HepG2 (cell line): ENCODE results near the gene UNC5CL. TPM values are rescaled to one million over a fixed set of nuclear protein-coding genes. Genes with fewer than 3 reads are reported as not detected.

Source experiments
- ATAC-seq: fragments of 200-7000 bp; cut with Tn5 transposase; 3 replicates; pipeline ENCODE4 v1.9.1; 2020; ENCODE audit warnings: mild to moderate bottlenecking, moderate library complexity
- BruUV-seq: library from RNA; stranded (reverse); fragments of 400-500 nt; replicated peaks from 2 replicates; lab custom pipeline; 2021; lab: Mats Ljungman, UMichigan
- CTCF ChIA-PET: fragments of 300-600 bp; formaldehyde crosslinking; extraction: SDS; loops from one replicate; lab custom pipeline; 2021; ENCODE audit warnings: low total read pairs, inconsistent platforms, low intra/inter-chr PET ratio; lab: Yijun Ruan, JAX
- POLR2A ChIA-PET: fragments of 350-600 bp; sonication (Branson Sonifier 250); formaldehyde crosslinking; loops from one replicate; lab custom pipeline; 2020; ENCODE audit warnings: antibody characterized with exemption, inconsistent platforms; lab: Yijun Ruan, JAX
- DNase-seq: peaks from one replicate; pipeline ENCODE4 v3.0.0-alpha.2; 2015; ENCODE audit warnings: low spot score
- FAIRE-seq: peaks from 3 replicates; lab custom pipeline; 2011; peaks lifted over from hg19 to GRCh38; lab: Jason Lieb, UNC
- H2AFZ ChIP-seq: one replicate; pipeline ENCODE4 v1.6.1; 2011; ENCODE audit warnings: low read length, inconsistent platforms
- H3K27ac ChIP-seq: fragments of 300-600 bp; 3 replicates; pipeline ENCODE4 v1.8.0; 2011; ENCODE audit warnings: mixed run types, mild to moderate bottlenecking, mixed read lengths, low read length, inconsistent platforms; ENCODE audit not compliant: insufficient read depth; ENCODE audit errors: extremely low read length
- H3K27me3 ChIP-seq, 2 experiments: fragments of 200-600 bp in 1 of 2; 2 replicates in 1 of 2; 3 replicates in 1 of 2; pipeline versions ENCODE4 v1.6.0 to v1.8.0; 2011; ENCODE audit warnings: low read length in 2 of 2, mild to moderate bottlenecking in 2 of 2, moderate library complexity in 2 of 2, inconsistent platforms in 1 of 2; ENCODE audit not compliant: insufficient read depth in 2 of 2, control insufficient read depth in 1 of 2
- H3K36me3 ChIP-seq, 2 experiments: fragments of 200-600 bp in 1 of 2; replicated peaks in 1 of 2; 2 replicates in 1 of 2; 3 replicates in 1 of 2; pipeline versions ENCODE4 v1.5.1 to v1.8.0; 2011; ENCODE audit warnings: low read length in 2 of 2, inconsistent platforms in 1 of 2; ENCODE audit not compliant: insufficient read depth in 2 of 2, control insufficient read depth in 1 of 2
- H3K4me1 ChIP-seq: 2 replicates; pipeline ENCODE4 v1.5.1; 2012; ENCODE audit warnings: low read length, inconsistent platforms; ENCODE audit not compliant: insufficient read depth
- H3K4me2 ChIP-seq: 2 replicates; pipeline ENCODE4 v1.6.0; 2011; ENCODE audit warnings: low read depth, low read length, inconsistent platforms
- H3K4me3 ChIP-seq, 3 experiments: fragments of 200-600 bp in 1 of 3; sonication (generic), shearing (Covaris generic) in 1 of 3; replicated peaks in 1 of 3; 2 replicates each; pipeline ENCODE4 v1.5.1; 2011 to 2016; ENCODE audit warnings: low read length in 3 of 3, inconsistent platforms in 2 of 3, low read depth in 2 of 3, mild to moderate bottlenecking in 2 of 3, control low read depth in 1 of 3, mixed read lengths in 1 of 3; ENCODE audit not compliant: insufficient read depth in 1 of 3
- H3K79me2 ChIP-seq: one replicate; pipeline ENCODE4 v1.6.1; 2011; ENCODE audit warnings: low read length, inconsistent platforms; ENCODE audit not compliant: insufficient read depth
- H3K9ac ChIP-seq: 2 replicates; pipeline ENCODE4 v1.6.0; 2011; ENCODE audit warnings: mild to moderate bottlenecking, low read depth, low read length, inconsistent platforms; ENCODE audit not compliant: insufficient read depth
- H3K9me3 ChIP-seq: 2 replicates; pipeline ENCODE4 v1.5.1; 2012; ENCODE audit warnings: mild to moderate bottlenecking, low read length
- H4K20me1 ChIP-seq: 2 replicates; pipeline ENCODE4 v1.6.0; 2011; ENCODE audit warnings: inconsistent platforms, mild to moderate bottlenecking, low read length, moderate library complexity; ENCODE audit not compliant: insufficient read depth
- ATF7 ChIP-seq, 2 experiments: fragments of 450-650 bp in 1 of 2; sonication (generic) in 1 of 2; formaldehyde crosslinking in 1 of 2; IDR thresholded peaks; 2 replicates each; pipeline versions ENCODE4 v1.4.0 to v1.6.1; 2016 to 2020; ENCODE audit warnings: antibody characterized with exemption in 1 of 2, mild to moderate bottlenecking in 1 of 2, missing genetic modification reagents in 1 of 2
- CEBPG ChIP-seq: IDR thresholded peaks from 2 replicates; pipeline ENCODE4 v1.6.1; 2016
- CHD2 ChIP-seq: IDR thresholded peaks from 2 replicates; pipeline ENCODE4 v1.6.1; 2011; ENCODE audit warnings: low read depth, low read length, improper control_type of control experiment
- CREB3 ChIP-seq: sonication (generic); formaldehyde crosslinking; IDR thresholded peaks from 2 replicates; pipeline ENCODE4 v1.5.0; 2020; ENCODE audit warnings: missing genetic modification reagents
- CREBL2 ChIP-seq: sonication (generic); formaldehyde crosslinking; IDR thresholded peaks from 2 replicates; pipeline ENCODE4 v1.8.1; 2023; ENCODE audit warnings: missing genetic modification reagents, mild to moderate bottlenecking, borderline replicate concordance
- DBP ChIP-seq: sonication (generic); formaldehyde crosslinking; IDR thresholded peaks from 2 replicates; pipeline ENCODE4 v1.4.0; 2020; ENCODE audit warnings: missing genetic modification reagents; ENCODE audit errors: not compliant biosample characterization
- FOXO4 ChIP-seq: sonication (generic); formaldehyde crosslinking; conservative IDR thresholded peaks from 2 replicates; pipeline ENCODE4 v1.8.1; 2023; ENCODE audit warnings: missing genetic modification reagents
- GABPB1 ChIP-seq: IDR thresholded peaks from 2 replicates; pipeline ENCODE4 v1.6.1; 2016; ENCODE audit warnings: mild to moderate bottlenecking, missing genetic modification reagents, moderate library complexity, missing compliant biosample characterization
- KMT2A ChIP-seq: sonication (generic); formaldehyde crosslinking; IDR thresholded peaks from 2 replicates; pipeline ENCODE4 v1.4.0; 2020; ENCODE audit warnings: missing genetic modification reagents
- NONO ChIP-seq, 2 experiments: fragments of 450-650 bp in 1 of 2; sonication (generic) in 1 of 2; formaldehyde crosslinking in 1 of 2; IDR thresholded peaks in 1 of 2; conservative IDR thresholded peaks in 1 of 2; 2 replicates each; pipeline versions ENCODE4 v1.6.1 to v1.8.0; 2017 to 2022; ENCODE audit warnings: mild to moderate bottlenecking in 1 of 2, missing genetic modification reagents in 1 of 2, moderate library complexity in 1 of 2
- THYN1 ChIP-seq: sonication (generic); formaldehyde crosslinking; IDR thresholded peaks from 2 replicates; pipeline ENCODE4 v1.8.1; 2023; ENCODE audit warnings: low read depth, mild to moderate bottlenecking, moderate library complexity, missing genetic modification reagents, borderline replicate concordance
- XBP1 ChIP-seq: sonication (generic); formaldehyde crosslinking; IDR thresholded peaks from 2 replicates; pipeline ENCODE4 v1.5.0; 2020; ENCODE audit warnings: missing genetic modification reagents
- ZBTB10 ChIP-seq: sonication (generic); formaldehyde crosslinking; IDR thresholded peaks from 2 replicates; pipeline ENCODE4 v1.4.0; 2020; ENCODE audit warnings: missing genetic modification reagents, borderline replicate concordance
- ZNF484 ChIP-seq: sonication (generic); formaldehyde crosslinking; IDR thresholded peaks from 2 replicates; pipeline ENCODE4 v1.5.1; 2020; ENCODE audit warnings: mild to moderate bottlenecking, low read depth, missing genetic modification reagents, borderline replicate concordance
- ZNF7 ChIP-seq: IDR thresholded peaks from 2 replicates; pipeline ENCODE4 v1.6.1; 2016; ENCODE audit warnings: missing biosample characterization, missing genetic modification reagents
- ZNF75D ChIP-seq: sonication (generic); formaldehyde crosslinking; IDR thresholded peaks from 2 replicates; pipeline ENCODE4 v1.8.1; 2023; ENCODE audit warnings: missing genetic modification reagents, mild to moderate bottlenecking, borderline replicate concordance
- ZSCAN25 ChIP-seq: sonication (generic); formaldehyde crosslinking; IDR thresholded peaks from 2 replicates; pipeline ENCODE4 v1.8.0; 2022; ENCODE audit warnings: mild to moderate bottlenecking, missing genetic modification reagents
- WGBS: methylation state at CpG from one replicate; pipeline ENCODE4 v1.1.6; 2017; ENCODE audit warnings: low lambda C conversion rate; 5-methylcytosine and 5-hydroxymethylcytosine counted together
- in situ Hi-C: cut with HindIII; loops from 2 replicates; pipeline ENCODE4 v1.10.0; 2017; ENCODE audit warnings: low pct_unique_long_range_greater_than_20kb; ENCODE audit not compliant: extremely low pct_ligation_motif_present
- intact Hi-C: fragments of 100-400 bp; cut with micrococcal nuclease; formaldehyde crosslinking; loops from one replicate; pipeline ENCODE4 v1.10.0; 2022; ENCODE audit not compliant: unreplicated experiment
- polyA plus RNA-seq, 8 experiments: library from polyadenylated mRNA; depleted of rRNA in 3 of 8; stranded (reverse) in 7 of 8; unstranded in 1 of 8; fragments of >200 nt; fragmentation: Illumina TruSeq in 4 of 8; extraction: Trizol in 4 of 8; gene quantifications; 2 replicates each; pipeline versions ENCODE4 v1.2.1 to v1.2.3, GENCODE V29; 2011 to 2016; ENCODE audit warnings: low read depth in 4 of 8, missing spikeins in 1 of 8, mixed read lengths in 1 of 8; ENCODE audit not compliant: insufficient read depth in 1 of 8
- total RNA-seq, 5 experiments: library from RNA; depleted of rRNA; stranded (reverse); fragments of >200 nt; fragmentation: Illumina TruSeq; extraction: Trizol; gene quantifications; 2 replicates each; pipeline ENCODE4 v1.2.3, GENCODE V29; 2016; ENCODE audit warnings: low read depth in 1 of 5
- TF ChIP-seq, protein P1 (sequence below): sonication (generic); IDR thresholded peaks from 2 replicates; pipeline ENCODE4 v1.6.1; 2016; ENCODE audit warnings: low read depth, borderline replicate concordance

The UNC5CL gene
- total and polyA plus RNA-seq, 2 of the 13 experiments (the other 11 are each of a cell fraction or from before 2014, with no cell fraction given), result 2.4 to 2.5 TPM

- intact Hi-C loops (no loop called here), in situ Hi-C loops (no loop called here)
- FAIRE-seq (no peak), DNase-seq (no peak), ATAC-seq (no peak)
- WGBS, result 94% methylated on average over 3 of the region's 3 CpGs
- Histone ChIP-seq H3K9ac (no peak overlapping the region), H2AFZ (no peak overlapping the region), H3K79me2 (peaks cover 74% of the 10 kb centered on the region), H3K4me1 (peaks cover 29% of the 10 kb centered on the region), H3K27ac (no peak overlapping the region), H3K9me3 (no peaks in the 10 kb centered on the region), H3K4me2 (no peak overlapping the region), H4K20me1 (peaks cover 17% of the 10 kb centered on the region), H3K27me3 (no peaks in the 10 kb centered on the region; a peak in 2 of 5 replicates), H3K4me3 (no peak overlapping the region), H3K36me3 (peaks cover 10 to 38% of the 10 kb centered on the region in 2 experiments)
- BruUV-seq, result no TSS peak
- ChIA-PET POLR2A (no interaction called here), CTCF (no interaction called here)
- TF ChIP-seq THYN1 (CRISPR knock-in tag) (no peak), DBP (CRISPR knock-in tag) (no peak), ATF7 (IDR thresholded peaks at IDR 0.05) (no peak), ATF7 (CRISPR knock-in tag; IDR thresholded peaks at IDR 0.05) (no peak), XBP1 (no peak), CREBL2 (no peak), ZBTB10 (CRISPR knock-in tag) (no peak), GABPB1 (CRISPR knock-in tag) (no peak), CEBPG (no peak), ZSCAN25 (CRISPR knock-in tag) (no peak), KMT2A (no peak), ZNF75D (CRISPR knock-in tag) (no peak), NONO (IDR thresholded peaks at IDR 0.05) (no peak), NONO (CRISPR knock-in tag; conservative IDR thresholded peaks at IDR 0.05) (no peak), ZNF7 (CRISPR knock-in tag) (no peak), ZNF484 (no peak), FOXO4 (no peak), CREB3 (CRISPR knock-in tag) (no peak), CHD2 (no peak)
- TF ChIP-seq, protein P1, sequence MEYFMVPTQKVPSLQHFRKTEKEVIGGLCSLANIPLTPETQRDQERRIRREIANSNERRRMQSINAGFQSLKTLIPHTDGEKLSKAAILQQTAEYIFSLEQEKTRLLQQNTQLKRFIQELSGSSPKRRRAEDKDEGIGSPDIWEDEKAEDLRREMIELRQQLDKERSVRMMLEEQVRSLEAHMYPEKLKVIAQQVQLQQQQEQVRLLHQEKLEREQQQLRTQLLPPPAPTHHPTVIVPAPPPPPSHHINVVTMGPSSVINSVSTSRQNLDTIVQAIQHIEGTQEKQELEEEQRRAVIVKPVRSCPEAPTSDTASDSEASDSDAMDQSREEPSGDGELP, result no peak
Measured at GRCh38 chr6:41078101-41078500, 39.1 kb upstream of the UNC5CL start.
